H1 (cell line): ENCODE measurements around the gene TRAK1. TPM values are rescaled to one million over a fixed set of nuclear protein-coding genes. Genes with fewer than 3 reads are reported as not detected.

Source experiments
- CTCF ChIA-PET: fragments of 300-600 bp; sonication (Branson Sonifier 250); formaldehyde crosslinking; loops from one replicate; lab custom pipeline; 2021; ENCODE audit not compliant: partially characterized antibody; lab: Charles Lee
- POLR2A ChIA-PET: fragments of 300-600 bp; sonication (Branson Sonifier 250); formaldehyde crosslinking; loops from one replicate; lab custom pipeline; 2021; ENCODE audit warnings: inconsistent platforms; ENCODE audit not compliant: partially characterized antibody; lab: Charles Lee
- DNase-seq, 2 experiments: peaks; one replicate each; pipeline versions ENCODE4 v3.0.0 to v3.0.0-alpha.2; 2010 to 2022; ENCODE audit warnings: low spot score in 2 of 2, low read depth in 1 of 2, mixed read lengths in 1 of 2
- FAIRE-seq: peaks from 2 replicates; lab custom pipeline; 2011; peaks lifted over from hg19 to GRCh38; lab: Jason Lieb, UNC
- H2AFZ ChIP-seq: 2 replicates; pipeline ENCODE4 v1.8.1; 2012; ENCODE audit warnings: low read length, inconsistent platforms
- H2AK5ac ChIP-seq: 2 replicates; pipeline ENCODE4 v1.6.1; 2013; ENCODE audit warnings: low read depth, low read length
- H2BK120ac ChIP-seq: replicated peaks from 2 replicates; pipeline ENCODE3; 2013; ENCODE audit warnings: low read depth, low read length, inconsistent platforms
- H2BK12ac ChIP-seq: 2 replicates; pipeline ENCODE4 v1.6.1; 2013; ENCODE audit warnings: low read depth, low read length
- H2BK15ac ChIP-seq: 2 replicates; pipeline ENCODE4 v1.6.1; 2013; ENCODE audit warnings: low read length
- H2BK20ac ChIP-seq: 2 replicates; pipeline ENCODE4 v1.6.1; 2013; ENCODE audit warnings: low read length
- H2BK5ac ChIP-seq: 2 replicates; pipeline ENCODE4 v1.6.1; 2013; ENCODE audit warnings: low read depth, low read length
- H3K14ac ChIP-seq: 2 replicates; pipeline ENCODE4 v1.6.1; 2013; ENCODE audit warnings: inconsistent platforms; ENCODE audit not compliant: insufficient read length
- H3K18ac ChIP-seq: 2 replicates; pipeline ENCODE4 v1.6.1; 2013; ENCODE audit warnings: low read length; ENCODE audit errors: extremely low read depth
- H3K23ac ChIP-seq: 2 replicates; pipeline ENCODE4 v1.6.1; 2013; ENCODE audit warnings: inconsistent platforms; ENCODE audit not compliant: insufficient read length
- H3K23me2 ChIP-seq: 2 replicates; pipeline ENCODE4 v1.6.1; 2013; ENCODE audit warnings: low read depth, low read length
- H3K27ac ChIP-seq: 2 replicates; pipeline ENCODE4 v1.6.1; 2011; ENCODE audit warnings: low read depth, low read length, inconsistent platforms
- H3K27me3 ChIP-seq, 4 experiments: replicated peaks in 1 of 4; 1 replicate in 1 of 4; 2 replicates in 3 of 4; pipeline versions ENCODE4 v1.6.1 to v1.8.1; 2011 to 2013; ENCODE audit warnings: low read length in 3 of 4, mild to moderate bottlenecking in 3 of 4, inconsistent platforms in 2 of 4, mixed read lengths in 2 of 4, moderate library complexity in 1 of 4; ENCODE audit not compliant: control insufficient read depth in 3 of 4, insufficient read depth in 3 of 4; ENCODE audit errors: extremely low read depth in 1 of 4
- H3K36me3 ChIP-seq, 4 experiments: 2 replicates each; pipeline versions ENCODE4 v1.6.1 to v1.8.1; 2011 to 2013; ENCODE audit warnings: mild to moderate bottlenecking in 4 of 4, low read length in 3 of 4, moderate library complexity in 2 of 4, control low read depth in 1 of 4, inconsistent platforms in 1 of 4; ENCODE audit not compliant: insufficient read depth in 4 of 4, control insufficient read depth in 2 of 4
- H3K4ac ChIP-seq: replicated peaks from 2 replicates; pipeline ENCODE3; 2013; ENCODE audit warnings: low read length, low read depth, mixed read lengths, inconsistent platforms; ENCODE audit not compliant: insufficient read length
- H3K4me1 ChIP-seq, 4 experiments: replicated peaks in 1 of 4; 1 replicate in 1 of 4; 2 replicates in 3 of 4; pipeline versions ENCODE4 v1.6.1 to v1.8.1; 2011 to 2013; ENCODE audit warnings: low read length in 3 of 4, inconsistent platforms in 2 of 4, mixed read lengths in 1 of 4; ENCODE audit not compliant: insufficient read depth in 4 of 4, control insufficient read depth in 3 of 4
- H3K4me2 ChIP-seq, 2 experiments: 2 replicates each; pipeline versions ENCODE4 v1.6.1 to v1.8.1; 2011 to 2013; ENCODE audit warnings: low read depth in 2 of 2, low read length in 2 of 2, control low read depth in 1 of 2, inconsistent platforms in 1 of 2, mild to moderate bottlenecking in 1 of 2; ENCODE audit not compliant: insufficient read depth in 1 of 2
- H3K4me3 ChIP-seq, 4 experiments: fragments of 200-600, 300-600 bp in 1 of 4; sonication (generic), shearing (Covaris generic), sonication (Bioruptor Twin) in 1 of 4; 2 replicates each; pipeline versions ENCODE4 v1.5.1 to v1.8.1; 2011 to 2016; ENCODE audit warnings: low read length in 4 of 4, low read depth in 3 of 4, control low read depth in 2 of 4, inconsistent platforms in 2 of 4, mild to moderate bottlenecking in 2 of 4, mixed read lengths in 1 of 4, moderate library complexity in 1 of 4; ENCODE audit not compliant: insufficient read depth in 2 of 4; ENCODE audit errors: extremely low read depth in 1 of 4
- H3K56ac ChIP-seq: replicated peaks from 2 replicates; pipeline ENCODE3; 2013; ENCODE audit warnings: low read depth, mild to moderate bottlenecking, mixed read lengths, low read length, inconsistent platforms; ENCODE audit not compliant: insufficient read length
- H3K79me1 ChIP-seq: 2 replicates; pipeline ENCODE4 v1.6.1; 2013; ENCODE audit warnings: low read depth, low read length, control low read depth
- H3K79me2 ChIP-seq, 2 experiments: 2 replicates each; pipeline versions ENCODE4 v1.6.1 to v1.8.1; 2012 to 2013; ENCODE audit warnings: low read length in 2 of 2, mild to moderate bottlenecking in 2 of 2, inconsistent platforms in 1 of 2; ENCODE audit not compliant: insufficient read depth in 2 of 2, control insufficient read depth in 1 of 2
- H3K9ac ChIP-seq, 4 experiments: replicated peaks in 1 of 4; 1 replicate in 1 of 4; 2 replicates in 3 of 4; pipeline versions ENCODE4 v1.6.1 to v1.8.1; 2011 to 2013; ENCODE audit warnings: low read depth in 3 of 4, low read length in 3 of 4, control low read depth in 2 of 4, mild to moderate bottlenecking in 2 of 4, moderate library complexity in 2 of 4, inconsistent platforms in 1 of 4; ENCODE audit errors: extremely low read depth in 1 of 4
- H3K9me3 ChIP-seq, 2 experiments: 2 replicates each; pipeline versions ENCODE4 v1.6.1 to v1.8.1; 2012 to 2013; ENCODE audit warnings: mild to moderate bottlenecking in 2 of 2, moderate library complexity in 2 of 2, control low read depth in 1 of 2, inconsistent platforms in 1 of 2, low read depth in 1 of 2, low read length in 1 of 2, mixed read lengths in 1 of 2; ENCODE audit not compliant: insufficient read depth in 2 of 2
- H4K20me1 ChIP-seq, 2 experiments: replicated peaks in 1 of 2; 2 replicates each; pipeline versions ENCODE3 to v1.8.1; 2011 to 2013; ENCODE audit warnings: inconsistent platforms in 2 of 2, low read length in 2 of 2, mild to moderate bottlenecking in 1 of 2; ENCODE audit not compliant: insufficient read depth in 2 of 2, control insufficient read depth in 1 of 2
- H4K5ac ChIP-seq: 2 replicates; pipeline ENCODE4 v1.6.1; 2013; ENCODE audit warnings: low read length, low read depth, mixed read lengths, inconsistent platforms; ENCODE audit not compliant: insufficient read length
- H4K8ac ChIP-seq: 2 replicates; pipeline ENCODE4 v1.8.0; 2013; ENCODE audit warnings: mild to moderate bottlenecking, moderate library complexity, low read length, inconsistent platforms; ENCODE audit not compliant: insufficient read depth; ENCODE audit errors: extremely low read depth
- H4K91ac ChIP-seq: replicated peaks from 2 replicates; pipeline ENCODE3; 2013; ENCODE audit warnings: low read length, mixed read lengths, inconsistent platforms; ENCODE audit not compliant: insufficient read length
- ASH2L ChIP-seq: fragments of 200-600, 300-600 bp; sonication (generic); IDR thresholded peaks from one replicate; pipeline ENCODE4 v1.7.1; 2017; ENCODE audit warnings: low read length
- CHD1 ChIP-seq: IDR thresholded peaks from 2 replicates; pipeline ENCODE4 v1.6.1; 2012; ENCODE audit warnings: low read depth, low read length, improper control_type of control experiment
- CTBP2 ChIP-seq: IDR thresholded peaks from 2 replicates; pipeline ENCODE4 v1.7.0; 2011; ENCODE audit warnings: borderline replicate concordance, mild to moderate bottlenecking, moderate library complexity, mixed read lengths, low read length; ENCODE audit not compliant: insufficient read depth, insufficient read length
- SIX5 ChIP-seq: IDR thresholded peaks from 2 replicates; pipeline ENCODE4 v1.6.1; 2011; ENCODE audit warnings: mild to moderate bottlenecking, low read depth, low read length
- SP1 ChIP-seq: IDR thresholded peaks from 2 replicates; pipeline ENCODE4 v1.6.1; 2011; ENCODE audit warnings: low read depth, low read length
- SUZ12 ChIP-seq: fragments of 200-600 bp; sonication (generic); IDR thresholded peaks from 2 replicates; pipeline ENCODE4 v1.6.1; 2012; ENCODE audit warnings: mild to moderate bottlenecking, inconsistent platforms, low read length, moderate library complexity, mixed read lengths
- TAF1 ChIP-seq: IDR thresholded peaks from 2 replicates; pipeline ENCODE4 v1.6.1; 2011; ENCODE audit warnings: mild to moderate bottlenecking, low read depth, low read length
- WGBS, 2 experiments: shearing (Covaris generic) in 1 of 2; methylation state at CpG; one replicate each; pipeline versions ENCODE4 v1.1.6 to v1.1.7; 2013 to 2015; ENCODE audit warnings: low lambda C conversion rate in 2 of 2, mixed read lengths in 2 of 2, inconsistent platforms in 1 of 2, low coverage in 1 of 2, missing lambda C conversion rate in 1 of 2; ENCODE audit not compliant: insufficient replicate concordance in 2 of 2, insufficient coverage in 1 of 2, insufficient read length in 1 of 2; ENCODE audit errors: extremely low coverage in 1 of 2, missing lambda C conversion rate in 1 of 2; 5-methylcytosine and 5-hydroxymethylcytosine counted together
- polyA plus RNA-seq, 7 experiments: library from polyadenylated mRNA; depleted of rRNA in 3 of 7; stranded (reverse) in 5 of 7; unstranded in 2 of 7; fragments of >200 nt in 5 of 7; fragments of 200-250 nt in 2 of 7; gene quantifications; 1 replicate in 5 of 7; 2 replicates in 1 of 7; 4 replicates in 1 of 7; pipeline versions ENCODE4 v1.2.1 to v1.2.3, GENCODE V29; 2011 to 2013; ENCODE audit warnings: missing spikeins in 2 of 7, mixed read lengths in 2 of 7
- total RNA-seq: library from RNA; stranded (reverse); fragmentation: NEBNext Ultra II Directional; extraction: Animal tissue kit (Norgen Biotek cat#: 25700); gene quantifications from 2 replicates; pipeline ENCODE4 v1.2.1, GENCODE V29; 2021
- TF ChIP-seq, protein P1 (sequence below), 3 experiments: IDR thresholded peaks; 1 replicate in 2 of 3; 2 replicates in 1 of 3; pipeline versions ENCODE4 v1.5.1 to v1.6.1; 2011; ENCODE audit warnings: low read length in 3 of 3, mild to moderate bottlenecking in 3 of 3, inconsistent platforms in 2 of 3, low read depth in 1 of 3, moderate library complexity in 1 of 3; ENCODE audit not compliant: insufficient read depth in 1 of 3; ENCODE audit errors: control extremely low read depth in 1 of 3

The TRAK1 gene
- total and polyA plus RNA-seq, 2 of the 8 experiments (the other 6 are each of a cell fraction or from before 2014, with no cell fraction given) = 21.3 to 32.7 TPM

DNA sequence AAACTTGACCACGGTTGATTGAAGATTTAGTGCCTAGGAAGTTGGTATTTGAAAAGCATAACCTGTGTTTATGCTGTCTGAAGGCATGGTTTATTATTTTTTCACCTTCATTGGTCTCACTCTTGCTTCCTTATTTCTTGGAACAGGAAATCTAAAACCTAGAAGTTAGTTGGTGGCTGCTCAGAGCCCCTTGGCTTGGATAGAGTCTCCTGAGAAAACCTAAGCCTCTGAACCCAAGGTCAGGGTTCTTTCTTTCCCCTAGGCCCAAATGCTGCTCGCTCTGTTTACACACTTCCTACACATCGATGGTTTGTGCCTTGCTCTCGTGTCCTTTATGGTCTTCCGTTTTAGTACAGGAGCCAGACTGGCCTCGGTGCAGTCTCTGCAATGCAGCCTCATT lies 82.2 kb downstream of the TRAK1 start:
- DNase-seq (no peak), FAIRE-seq (no peak)
- H3K9me3 ChIP-seq = no peaks in the 10 kb centered on the region
- POLR2A ChIA-PET = no interaction called here
- no peak overlapping the region for H3K56ac ChIP-seq
- no peak overlapping the region for H3K23ac ChIP-seq
- H3K79me1 ChIP-seq = peaks cover 5% of the 10 kb centered on the region
- no peak overlapping the region for H2BK120ac ChIP-seq
- TF ChIP-seq SUZ12 (no peak), CHD1 (no peak), CTBP2 (no peak), SP1 (no peak), ASH2L (no peak), TAF1 (no peak), SIX5 (no peak)
- TF ChIP-seq, protein P1, sequence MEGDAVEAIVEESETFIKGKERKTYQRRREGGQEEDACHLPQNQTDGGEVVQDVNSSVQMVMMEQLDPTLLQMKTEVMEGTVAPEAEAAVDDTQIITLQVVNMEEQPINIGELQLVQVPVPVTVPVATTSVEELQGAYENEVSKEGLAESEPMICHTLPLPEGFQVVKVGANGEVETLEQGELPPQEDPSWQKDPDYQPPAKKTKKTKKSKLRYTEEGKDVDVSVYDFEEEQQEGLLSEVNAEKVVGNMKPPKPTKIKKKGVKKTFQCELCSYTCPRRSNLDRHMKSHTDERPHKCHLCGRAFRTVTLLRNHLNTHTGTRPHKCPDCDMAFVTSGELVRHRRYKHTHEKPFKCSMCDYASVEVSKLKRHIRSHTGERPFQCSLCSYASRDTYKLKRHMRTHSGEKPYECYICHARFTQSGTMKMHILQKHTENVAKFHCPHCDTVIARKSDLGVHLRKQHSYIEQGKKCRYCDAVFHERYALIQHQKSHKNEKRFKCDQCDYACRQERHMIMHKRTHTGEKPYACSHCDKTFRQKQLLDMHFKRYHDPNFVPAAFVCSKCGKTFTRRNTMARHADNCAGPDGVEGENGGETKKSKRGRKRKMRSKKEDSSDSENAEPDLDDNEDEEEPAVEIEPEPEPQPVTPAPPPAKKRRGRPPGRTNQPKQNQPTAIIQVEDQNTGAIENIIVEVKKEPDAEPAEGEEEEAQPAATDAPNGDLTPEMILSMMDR (IDR thresholded peaks at IDR 0.05; ENCODE audit: control extremely low read depth in 1 of 3, insufficient read depth in 1 of 3, low read depth in 1 of 3, low read length in 3 of 3) = no peak
- TF ChIP-seq, all 59 proteins: peak for 0
- H3K27me3 ChIP-seq = no peaks in the 10 kb centered on the region
- H3K27ac ChIP-seq = no peak overlapping the region
- H2BK5ac ChIP-seq = no peak overlapping the region; the same call in 1 of the 2 replicates
- H3K79me2 ChIP-seq = peaks cover 0 to 26% of the 10 kb centered on the region in 2 experiments; a peak in 2 of 4 replicates
- no peaks in the 10 kb centered on the region for H3K36me3 ChIP-seq
- CTCF ChIA-PET = interaction anchor here (1.0 to 1.2 kb wide), 3 partner anchors 10 to 18 kb away, joined by 4 read pairs; no protein-coding TSS in a partner anchor
- no peak overlapping the region for H3K4ac ChIP-seq
- no peak overlapping the region for H3K4me2 ChIP-seq
- H3K23me2 ChIP-seq = no peaks in the 10 kb centered on the region
- H3K9ac ChIP-seq = no peak overlapping the region
- no peak overlapping the region for H3K4me3 ChIP-seq
- no peak overlapping the region for H4K5ac ChIP-seq
- no peak overlapping the region for H2BK12ac ChIP-seq
- 89% methylated on average over 6 of the region's 6 CpGs; no CpG with 5 or more reads in 1 of the 2 experiments for WGBS, 2 experiments
- H4K8ac ChIP-seq = no peak overlapping the region
- H3K14ac ChIP-seq = no peak overlapping the region
- no peak overlapping the region for H2AFZ ChIP-seq
- H4K20me1 ChIP-seq = peaks cover 3 to 4% of the 10 kb centered on the region in 2 experiments
- H3K4me1 ChIP-seq = no peaks in the 10 kb centered on the region
- H2BK20ac ChIP-seq = no peak overlapping the region
- H4K91ac ChIP-seq = no peak overlapping the region
- no peak overlapping the region for H2AK5ac ChIP-seq
- no peak overlapping the region for H3K18ac ChIP-seq
- H2BK15ac ChIP-seq = no peak overlapping the region
